Kidney capillary endothelial cell (primary cell): ENCODE measurements around the gene GRB10.

Experiments used
- DNase-seq: peaks from one replicate; pipeline ENCODE4 v3.0.0-alpha.2; 2018; ENCODE audit warnings: low spot score

Gene GRB10

GRCh38 chr7:50544992-50545391 lies 237.7 kb downstream of the GRB10 start:
- no peak for DNase-seq

DNA sequence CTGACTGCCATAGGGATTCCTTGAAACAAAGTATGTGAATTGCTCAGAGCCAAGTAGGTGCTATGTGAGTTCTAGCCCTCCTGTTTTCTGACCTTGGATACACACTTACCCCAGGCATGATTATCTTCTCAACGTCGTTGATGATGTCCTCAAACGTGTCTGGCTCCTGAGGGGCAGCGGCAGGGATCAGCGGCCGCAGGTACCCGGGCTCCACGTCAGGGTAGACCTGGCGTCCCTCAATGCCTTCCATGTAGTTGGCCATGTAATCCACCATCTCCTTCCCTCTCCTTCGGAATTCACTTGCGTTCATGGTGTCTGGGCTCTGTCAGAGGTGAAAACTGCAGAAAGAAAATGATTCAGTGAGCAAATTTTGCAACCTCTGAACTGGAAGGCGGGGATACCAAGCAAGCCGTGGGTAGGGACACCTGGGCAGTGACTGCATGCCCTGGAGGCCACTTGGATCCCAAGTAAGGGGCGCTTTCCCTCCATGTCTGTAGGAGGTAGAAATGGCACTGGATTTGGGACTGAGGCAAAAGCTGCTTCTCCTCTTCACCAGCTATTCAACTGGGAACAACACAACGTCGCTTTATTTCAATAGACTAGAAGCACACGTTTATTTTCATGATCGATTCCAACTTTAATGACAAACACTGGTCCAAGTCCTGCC lies 238.8 kb downstream of the GRB10 start:
- DNase-seq = no peak

DNA sequence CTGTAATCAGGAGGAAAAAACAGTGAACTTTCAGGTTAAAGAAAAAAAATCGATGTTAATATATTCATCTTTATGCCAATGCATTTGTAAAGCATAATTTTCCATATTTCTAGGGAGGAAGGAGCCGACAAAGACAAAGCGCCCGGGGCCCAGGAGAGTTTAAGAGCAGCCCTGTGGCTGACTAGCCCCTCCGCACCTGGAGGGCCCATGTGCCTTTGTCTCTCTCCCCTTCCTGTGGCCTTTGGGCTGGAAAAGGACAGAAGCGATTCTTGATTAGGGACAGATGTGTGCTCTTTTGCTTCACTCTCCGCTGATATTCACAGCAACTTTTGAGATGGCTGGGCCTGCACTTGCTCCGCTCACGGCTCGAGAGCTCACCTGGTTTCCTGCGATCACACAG lies 240.6 kb downstream of the GRB10 start:
- DNase-seq = no peak

GRCh38 chr7:50540785-50541579 lies 241.7 kb downstream of the GRB10 start:
- DNase-seq = no peak
